ENCODE data around the gene LIPF. TPM values are rescaled to one million over a fixed set of nuclear protein-coding genes. Genes with fewer than 3 reads are reported as not detected.

The LIPF gene
- total and polyA plus RNA-seq, 2 experiments from 2014 or later = not detected

- TF ChIP-seq, protein P1, sequence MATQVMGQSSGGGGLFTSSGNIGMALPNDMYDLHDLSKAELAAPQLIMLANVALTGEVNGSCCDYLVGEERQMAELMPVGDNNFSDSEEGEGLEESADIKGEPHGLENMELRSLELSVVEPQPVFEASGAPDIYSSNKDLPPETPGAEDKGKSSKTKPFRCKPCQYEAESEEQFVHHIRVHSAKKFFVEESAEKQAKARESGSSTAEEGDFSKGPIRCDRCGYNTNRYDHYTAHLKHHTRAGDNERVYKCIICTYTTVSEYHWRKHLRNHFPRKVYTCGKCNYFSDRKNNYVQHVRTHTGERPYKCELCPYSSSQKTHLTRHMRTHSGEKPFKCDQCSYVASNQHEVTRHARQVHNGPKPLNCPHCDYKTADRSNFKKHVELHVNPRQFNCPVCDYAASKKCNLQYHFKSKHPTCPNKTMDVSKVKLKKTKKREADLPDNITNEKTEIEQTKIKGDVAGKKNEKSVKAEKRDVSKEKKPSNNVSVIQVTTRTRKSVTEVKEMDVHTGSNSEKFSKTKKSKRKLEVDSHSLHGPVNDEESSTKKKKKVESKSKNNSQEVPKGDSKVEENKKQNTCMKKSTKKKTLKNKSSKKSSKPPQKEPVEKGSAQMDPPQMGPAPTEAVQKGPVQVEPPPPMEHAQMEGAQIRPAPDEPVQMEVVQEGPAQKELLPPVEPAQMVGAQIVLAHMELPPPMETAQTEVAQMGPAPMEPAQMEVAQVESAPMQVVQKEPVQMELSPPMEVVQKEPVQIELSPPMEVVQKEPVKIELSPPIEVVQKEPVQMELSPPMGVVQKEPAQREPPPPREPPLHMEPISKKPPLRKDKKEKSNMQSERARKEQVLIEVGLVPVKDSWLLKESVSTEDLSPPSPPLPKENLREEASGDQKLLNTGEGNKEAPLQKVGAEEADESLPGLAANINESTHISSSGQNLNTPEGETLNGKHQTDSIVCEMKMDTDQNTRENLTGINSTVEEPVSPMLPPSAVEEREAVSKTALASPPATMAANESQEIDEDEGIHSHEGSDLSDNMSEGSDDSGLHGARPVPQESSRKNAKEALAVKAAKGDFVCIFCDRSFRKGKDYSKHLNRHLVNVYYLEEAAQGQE (IDR thresholded peaks at IDR 0.05; ENCODE audit: unreplicated experiment) = no peak
- no peak for TF ChIP-seq POLR2AphosphoS5 (IDR thresholded peaks at IDR 0.05; ENCODE audit: low read depth)
- TF ChIP-seq ZNF114 (CRISPR knock-in tag; IDR thresholded peaks at IDR 0.05) = no peak
- no peak for TF ChIP-seq ZNF462 (CRISPR knock-in tag; IDR thresholded peaks at IDR 0.05)
These were observed 6.3 kb downstream of the LIPF start (continued) for GRCh38 chr10:88670497-88670896.

- no peaks in the 10 kb centered on the region for H3K79me2 ChIP-seq (replicated peaks; ENCODE audit: insufficient read depth)
- Mint-ChIP-seq H3K9me3 (no peaks in the 10 kb centered on the region), H3K4me3 (no peak overlapping the region), H3K27ac (no peak overlapping the region), H3K4me1 (peaks cover 4% of the 10 kb centered on the region; the same call in 2 of the 3 replicates), H3K27me3 (ENCODE audit: insufficient read depth, low read depth, poor library complexity) (no peaks in the 10 kb centered on the region), H3K36me3 (ENCODE audit: low read depth) (no peaks in the 10 kb centered on the region)
- H4K20me1 ChIP-seq (replicated peaks; ENCODE audit: insufficient read depth) = no peaks in the 10 kb centered on the region
- H3F3A ChIP-seq (replicated peaks; ENCODE audit: low read depth) = no peaks in the 10 kb centered on the region
- no peaks in the 10 kb centered on the region for H3K36me3 ChIP-seq (ENCODE audit: insufficient read depth)
- DNase-seq (ENCODE audit: low spot score) (no peak), ATAC-seq (no peak)
- H3K4me3 ChIP-seq = no peak overlapping the region
- no peaks in the 10 kb centered on the region for H3K9me2 ChIP-seq (ENCODE audit: insufficient read depth)
- no peak overlapping the region for H2AFZ ChIP-seq
- peaks cover 9% of the 10 kb centered on the region for H3K4me1 ChIP-seq (ENCODE audit: insufficient read depth)
- no peaks in the 10 kb centered on the region for H3K27me3 ChIP-seq (ENCODE audit: insufficient read depth)
- H3K4me2 ChIP-seq = no peak overlapping the region
- H3K27ac ChIP-seq (ENCODE audit: low read depth) = no peak overlapping the region
- TF ChIP-seq EZH2phosphoT487 (IDR thresholded peaks at IDR 0.05; ENCODE audit: unreplicated experiment) (no peak), CREB1 (CRISPR knock-in tag; IDR thresholded peaks at IDR 0.05; ENCODE audit: low read depth) (no peak), JUNB (IDR thresholded peaks at IDR 0.05; ENCODE audit: unreplicated experiment) (no peak), NANOG (IDR thresholded peaks at IDR 0.05; ENCODE audit: borderline replicate concordance) (no peak), POLR2AphosphoS5 (IDR thresholded peaks at IDR 0.05; ENCODE audit: low read depth) (no peak), ZNF331 (CRISPR knock-in tag; IDR thresholded peaks at IDR 0.05; ENCODE audit: low read depth) (no peak)
- TF ChIP-seq, protein P2, sequence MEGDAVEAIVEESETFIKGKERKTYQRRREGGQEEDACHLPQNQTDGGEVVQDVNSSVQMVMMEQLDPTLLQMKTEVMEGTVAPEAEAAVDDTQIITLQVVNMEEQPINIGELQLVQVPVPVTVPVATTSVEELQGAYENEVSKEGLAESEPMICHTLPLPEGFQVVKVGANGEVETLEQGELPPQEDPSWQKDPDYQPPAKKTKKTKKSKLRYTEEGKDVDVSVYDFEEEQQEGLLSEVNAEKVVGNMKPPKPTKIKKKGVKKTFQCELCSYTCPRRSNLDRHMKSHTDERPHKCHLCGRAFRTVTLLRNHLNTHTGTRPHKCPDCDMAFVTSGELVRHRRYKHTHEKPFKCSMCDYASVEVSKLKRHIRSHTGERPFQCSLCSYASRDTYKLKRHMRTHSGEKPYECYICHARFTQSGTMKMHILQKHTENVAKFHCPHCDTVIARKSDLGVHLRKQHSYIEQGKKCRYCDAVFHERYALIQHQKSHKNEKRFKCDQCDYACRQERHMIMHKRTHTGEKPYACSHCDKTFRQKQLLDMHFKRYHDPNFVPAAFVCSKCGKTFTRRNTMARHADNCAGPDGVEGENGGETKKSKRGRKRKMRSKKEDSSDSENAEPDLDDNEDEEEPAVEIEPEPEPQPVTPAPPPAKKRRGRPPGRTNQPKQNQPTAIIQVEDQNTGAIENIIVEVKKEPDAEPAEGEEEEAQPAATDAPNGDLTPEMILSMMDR (conservative IDR thresholded peaks at IDR 0.05; ENCODE audit: low read depth in 2 of 2) = no peak
- TF ChIP-seq, protein P1 (IDR thresholded peaks at IDR 0.05; ENCODE audit: unreplicated experiment) = no peak
These were observed 7.8 kb downstream of the LIPF start for GRCh38 chr10:88672041-88672440.
